ENCODE data around the gene KCNE1.
"Not testable (repeated sequence)": the region's sequence is repeated elsewhere in the genome, so short reads cannot be mapped to it uniquely, and the experiment has no call there.

KCNE1 gene

DNA sequence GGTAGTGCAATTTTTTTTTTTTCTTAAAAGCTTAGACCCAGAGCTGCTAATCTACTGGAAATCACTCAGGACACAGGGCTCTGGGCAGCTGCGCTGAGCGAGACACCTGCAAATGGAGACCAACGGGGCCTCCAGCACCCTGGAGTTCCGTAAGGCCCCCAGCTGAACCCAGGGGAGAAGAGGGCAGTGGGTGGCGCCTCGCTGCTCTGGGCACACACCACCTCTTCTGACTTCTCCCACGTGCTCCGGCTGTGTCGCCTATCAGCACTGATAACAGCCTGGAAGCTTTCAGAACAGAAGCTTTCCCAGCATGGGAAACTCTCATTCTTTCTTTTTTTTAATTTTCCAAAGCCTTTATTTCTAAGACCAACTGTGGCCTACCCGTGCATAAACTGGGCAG lies 56.4 kb downstream of the KCNE1 start:
- DNase-seq (ENCODE audit: low read depth); H3K4me3 ChIP-seq (ENCODE audit: low read length): not testable (repeated sequence)

DNA sequence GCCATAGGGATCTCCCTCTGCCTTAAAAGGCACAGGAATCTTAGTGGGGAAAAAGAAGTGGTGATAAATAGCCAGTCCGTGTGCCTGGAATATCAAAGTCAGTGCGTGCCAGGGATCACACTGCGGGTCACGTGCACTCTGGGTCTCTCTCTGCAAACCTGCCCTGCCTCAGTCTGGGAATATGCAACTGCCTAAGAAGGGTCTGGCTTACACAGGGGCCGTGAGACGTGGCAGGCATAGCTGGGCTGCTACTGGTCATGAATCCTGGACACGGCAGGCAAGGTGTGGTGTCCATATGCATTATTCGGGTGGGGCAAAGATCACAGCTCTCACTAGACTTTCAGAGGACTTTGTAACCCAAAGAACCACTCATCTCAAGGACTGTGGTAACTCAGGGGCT lies 65.0 kb downstream of the KCNE1 start:
- DNase-seq (ENCODE audit: low read depth); H3K4me3 ChIP-seq (ENCODE audit: low read length): not testable (repeated sequence)

DNA sequence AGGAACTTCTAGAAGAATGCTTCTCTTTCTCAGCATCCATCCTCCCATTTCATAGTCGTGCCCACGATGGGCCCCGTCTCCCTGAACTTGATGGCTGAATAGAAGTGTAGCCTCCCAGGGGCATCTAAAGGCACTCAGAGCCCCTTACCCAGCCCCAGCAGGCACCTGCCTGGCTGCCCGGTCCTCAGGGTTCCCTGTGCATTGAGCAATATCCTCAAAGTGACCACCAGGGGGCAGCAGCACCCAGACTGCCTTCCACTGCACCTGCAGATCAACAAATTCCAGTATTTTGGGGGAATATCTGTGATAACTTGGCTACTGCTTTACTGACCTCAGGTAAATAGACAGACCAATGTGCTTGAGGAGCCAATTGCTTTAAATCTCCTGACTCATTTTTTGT lies 68.5 kb downstream of the KCNE1 start:
- H3K4me3 ChIP-seq (ENCODE audit: low read length); DNase-seq (ENCODE audit: low read depth): not testable (repeated sequence)

DNA sequence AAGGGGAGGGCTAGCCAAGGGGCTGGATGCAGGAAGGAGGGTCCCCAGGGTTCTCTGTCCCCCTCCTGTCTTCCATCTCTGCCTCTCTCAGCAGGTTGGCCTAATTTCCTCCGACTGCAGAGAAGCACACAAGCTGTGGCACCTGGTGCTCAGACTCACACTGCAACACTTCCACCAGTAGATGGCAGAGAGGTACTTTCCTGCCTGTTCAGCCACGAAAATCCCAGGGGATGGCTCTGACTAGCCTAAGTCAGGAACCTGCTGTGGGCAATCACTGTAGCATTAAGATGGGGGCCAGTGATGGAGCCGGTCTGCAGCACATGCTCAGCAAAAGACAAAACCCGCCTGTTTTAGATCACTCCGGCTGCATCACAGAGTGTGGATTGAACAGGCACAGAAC lies 82.3 kb downstream of the KCNE1 start:
- H3K4me3 ChIP-seq (ENCODE audit: low read length); DNase-seq (ENCODE audit: low read depth): not testable (repeated sequence)

DNA sequence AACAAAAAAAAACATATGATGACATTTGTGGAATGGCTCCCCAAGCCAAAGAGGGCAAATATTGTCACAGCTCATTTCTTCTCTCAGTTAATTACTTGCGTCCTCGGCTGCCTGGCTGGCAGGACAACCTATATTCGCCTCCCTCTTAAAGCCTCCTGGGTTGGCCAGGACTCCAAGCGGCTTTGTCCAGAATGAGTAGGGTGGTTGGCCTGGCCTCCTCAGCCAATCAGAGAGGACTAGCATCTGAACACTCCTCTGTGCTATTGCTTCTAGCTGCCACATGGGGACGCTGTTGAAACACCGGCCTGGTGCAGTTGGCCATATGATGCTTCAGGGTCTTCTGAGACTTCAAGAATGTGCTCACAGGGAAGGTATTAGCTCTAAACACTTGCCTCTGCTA lies 83.6 kb downstream of the KCNE1 start:
- not testable (repeated sequence) for DNase-seq (ENCODE audit: low read depth); H3K4me3 ChIP-seq (ENCODE audit: low read length)

DNA sequence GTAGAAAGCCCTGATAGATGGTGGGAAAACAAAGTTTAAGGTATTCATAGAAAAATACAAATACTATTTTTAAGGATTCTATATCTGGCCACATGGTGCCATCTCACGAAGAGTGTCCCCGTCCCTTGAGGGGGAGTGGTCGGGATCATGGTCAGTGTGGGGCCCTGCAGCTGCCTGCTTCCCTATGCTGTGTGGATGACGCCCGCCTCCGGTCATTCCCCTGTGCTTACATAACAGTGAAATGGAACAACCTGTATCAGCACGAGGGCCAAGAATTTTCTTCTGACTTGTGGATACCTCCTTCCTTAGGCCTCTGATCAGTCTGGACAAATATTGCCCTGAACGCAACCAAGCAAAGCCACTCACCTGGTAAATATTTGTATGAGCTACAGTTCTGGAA lies 84.7 kb downstream of the KCNE1 start:
- not testable (repeated sequence) for H3K4me3 ChIP-seq (ENCODE audit: low read length); DNase-seq (ENCODE audit: low read depth)

DNA sequence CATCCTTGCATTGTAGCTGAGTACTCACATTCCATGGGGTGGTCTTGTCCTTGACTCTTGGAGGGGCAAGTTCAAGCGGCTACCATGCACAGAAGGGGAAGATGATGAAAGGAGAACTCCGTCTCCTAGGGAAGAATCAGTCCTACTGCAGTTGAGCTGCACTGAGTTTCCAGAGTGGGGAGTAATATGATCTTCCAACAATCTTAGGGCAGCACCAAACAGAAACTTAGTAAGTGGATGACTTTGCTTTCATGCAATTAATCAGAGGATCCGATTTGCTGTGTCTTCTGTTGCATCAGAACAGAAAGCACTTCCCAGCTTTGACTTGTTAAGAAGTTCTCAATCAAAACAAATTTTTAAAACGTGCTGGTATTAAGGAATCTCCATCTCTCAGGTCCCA lies 88.2 kb downstream of the KCNE1 start, which contains the start of gene SMIM34:
Gene SMIM34, minus strand, starts transcription at position 147 of the 400 bp plus-strand sequence. Its CDS starts 112 bp downstream, at position 35.
- not testable (repeated sequence) for DNase-seq (ENCODE audit: low read depth); H3K4me3 ChIP-seq (ENCODE audit: low read length)

DNA sequence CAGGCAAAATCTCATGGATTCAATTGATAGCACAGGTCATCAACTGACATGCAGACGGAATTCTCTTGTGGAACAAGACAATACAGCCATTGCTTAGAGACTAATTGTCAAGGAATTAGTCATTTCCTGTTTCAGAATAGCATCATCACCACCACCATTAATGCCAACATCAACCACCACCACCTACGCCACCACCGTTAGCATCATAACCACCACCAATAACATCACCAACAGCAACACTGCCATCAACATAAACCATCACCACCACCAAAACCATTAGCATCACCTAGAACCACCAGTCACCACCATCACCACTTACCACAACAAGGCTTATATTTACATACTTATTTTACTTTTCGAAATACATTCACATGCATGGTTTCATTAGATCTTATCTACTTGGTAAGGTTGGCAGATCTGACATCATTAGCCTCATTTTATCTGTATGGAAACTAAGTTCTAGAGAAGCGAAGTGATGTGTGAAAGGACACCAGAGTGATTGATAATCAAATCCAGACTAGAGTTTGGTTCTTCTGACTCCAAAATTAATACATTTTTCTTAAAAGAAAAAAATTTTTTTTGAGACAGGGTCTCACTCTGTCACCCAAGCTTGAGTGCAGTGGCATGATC lies 94.4 kb downstream of the KCNE1 start:
- DNase-seq (ENCODE audit: low read depth); H3K4me3 ChIP-seq (ENCODE audit: low read length): not testable (repeated sequence)

DNA sequence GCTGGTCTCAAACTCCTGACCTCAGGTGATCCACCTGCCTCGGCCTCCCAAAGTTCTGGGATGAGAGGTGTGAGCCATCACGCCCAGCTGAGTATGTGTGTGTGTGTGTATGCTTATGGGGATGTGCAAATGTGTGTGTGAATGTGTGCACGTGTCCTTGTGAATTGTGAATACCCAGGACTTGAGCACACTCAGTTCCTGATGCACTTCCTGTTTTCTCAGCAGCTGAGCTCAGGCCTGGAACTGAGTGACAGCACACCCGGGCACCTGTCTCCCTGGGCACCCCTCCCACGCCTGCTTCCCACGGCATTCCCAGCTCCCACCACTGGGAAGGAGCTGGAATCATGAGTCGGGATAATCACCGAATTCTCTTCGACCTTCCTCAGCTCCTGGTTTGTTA lies 104.7 kb downstream of the KCNE1 start:
- H3K4me3 ChIP-seq (ENCODE audit: low read length); DNase-seq (ENCODE audit: low read depth): not testable (repeated sequence)

DNA sequence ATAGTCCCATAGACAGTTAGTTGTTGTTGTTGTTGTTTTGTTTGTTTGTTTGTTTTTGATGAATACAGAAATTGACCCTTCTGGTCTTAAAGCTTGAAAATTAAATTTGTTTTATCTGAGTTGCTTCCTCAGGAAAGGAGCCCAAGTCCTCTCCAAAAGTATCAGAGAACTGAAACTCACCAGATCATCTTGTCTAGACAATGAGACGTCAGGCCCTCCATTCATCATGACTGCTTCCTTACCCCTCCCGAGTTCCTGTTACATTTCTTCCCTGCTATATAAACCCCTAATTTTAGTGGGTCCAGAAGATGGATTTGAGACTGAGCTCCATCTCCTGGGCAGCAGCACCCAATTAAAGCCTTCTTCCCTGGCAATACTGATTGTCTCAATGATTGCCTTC lies 105.3 kb downstream of the KCNE1 start:
- DNase-seq (ENCODE audit: low read depth); H3K4me3 ChIP-seq (ENCODE audit: low read length): not testable (repeated sequence)

DNA sequence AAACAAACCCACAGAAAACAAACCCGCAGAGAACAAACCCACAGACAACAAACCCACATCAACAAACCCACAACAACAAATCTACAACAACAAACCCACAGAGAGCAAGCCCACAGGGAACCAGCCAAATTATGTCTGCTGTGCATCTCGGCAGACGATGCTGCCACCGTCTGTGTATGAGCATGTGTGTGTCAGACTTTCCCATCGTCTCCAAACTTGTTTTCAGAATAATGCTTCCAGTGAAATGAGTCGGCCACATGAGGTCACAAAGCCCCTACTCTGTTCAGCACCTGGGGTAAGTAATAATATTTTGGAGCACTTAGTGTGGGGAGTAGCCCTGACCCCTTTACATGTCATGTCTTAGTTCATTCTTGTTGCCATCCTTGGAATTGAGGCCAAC lies 105.9 kb downstream of the KCNE1 start:
- H3K4me3 ChIP-seq (ENCODE audit: low read length); DNase-seq (ENCODE audit: low read depth): not testable (repeated sequence)

DNA sequence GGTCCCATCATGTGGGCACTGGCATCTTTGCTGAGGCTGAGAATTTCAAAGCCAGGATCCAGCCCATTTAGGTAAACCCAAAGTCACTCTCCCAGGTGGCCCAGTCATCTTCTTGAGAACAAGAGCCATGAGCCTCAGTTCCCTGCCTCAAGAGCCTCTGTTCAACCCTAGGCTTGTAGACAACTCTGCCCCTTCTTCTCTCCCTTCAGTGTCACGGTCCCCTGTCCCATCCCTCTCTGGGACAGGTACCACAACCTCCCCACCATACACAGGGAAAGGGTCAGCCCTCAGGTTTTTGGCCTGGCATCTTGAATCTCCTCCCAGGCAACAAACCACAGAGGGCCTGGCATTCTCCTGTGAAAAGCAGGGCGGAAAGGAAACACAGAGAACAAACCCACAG lies 106.3 kb downstream of the KCNE1 start:
- not testable (repeated sequence) for DNase-seq (ENCODE audit: low read depth)

DNA sequence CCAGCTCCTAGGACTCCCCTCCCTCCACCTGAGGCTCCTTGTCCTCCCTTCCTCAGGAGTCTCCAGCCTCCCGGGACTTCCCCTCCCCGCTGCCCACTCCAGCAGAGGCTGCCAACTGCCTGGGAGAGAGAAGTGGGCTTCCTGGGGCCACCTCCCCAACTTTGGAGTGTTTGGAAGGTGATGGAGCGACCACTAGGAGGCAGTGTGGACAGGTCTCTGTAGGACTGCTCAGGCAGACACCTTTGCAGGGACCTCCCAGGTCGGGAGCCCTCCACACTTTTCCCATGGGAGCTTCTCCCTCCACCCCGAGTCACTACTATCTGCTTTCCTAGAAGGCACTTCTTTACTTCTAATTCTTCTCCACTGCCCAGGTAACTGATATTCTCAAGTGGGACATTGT lies 107.3 kb downstream of the KCNE1 start:
- not testable (repeated sequence) for DNase-seq (ENCODE audit: low read depth); H3K4me3 ChIP-seq (ENCODE audit: low read length)

More for the DNA sequence above, 106.3 kb downstream of the KCNE1 start:
- not testable (repeated sequence) for H3K4me3 ChIP-seq (ENCODE audit: low read length)

DNA sequence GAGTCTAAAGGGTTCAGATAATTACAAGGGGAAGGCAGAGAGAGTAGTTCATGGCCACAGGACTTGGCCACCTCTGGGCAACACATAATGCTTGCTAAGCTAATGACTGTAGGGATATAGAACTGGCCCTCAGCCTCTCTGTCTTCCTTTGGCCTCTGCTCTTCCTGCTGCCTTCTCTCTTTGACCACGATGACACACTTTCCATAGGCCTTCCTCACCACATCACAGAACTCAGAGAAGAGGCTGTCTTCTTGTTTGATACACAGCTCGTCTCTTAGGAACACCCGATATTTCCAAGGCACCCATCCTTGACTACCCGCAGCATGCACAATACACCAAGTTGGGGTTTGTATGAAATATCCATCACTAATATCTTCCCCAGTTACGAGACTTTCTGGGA lies 111.5 kb downstream of the KCNE1 start:
- DNase-seq (ENCODE audit: low read depth); H3K4me3 ChIP-seq (ENCODE audit: low read length): not testable (repeated sequence)
